Right ventricle myocardium superior (tissue), 1 donor: ENCODE measurements around the gene FMO4. TPM values are rescaled to one million over a fixed set of nuclear protein-coding genes. Genes with fewer than 3 reads are reported as not detected.
"Not testable (repeated sequence)": the region's sequence is repeated elsewhere in the genome, so short reads cannot be mapped to it uniquely, and the experiment has no call there.

ENCODE experiments used
- ATAC-seq: fragments of 200-7000 bp; cut with Tn5 transposase; one replicate; pipeline ENCODE4 v1.9.1; 2020; ENCODE audit warnings: mild to moderate bottlenecking; ENCODE audit not compliant: poor library complexity
- DNase-seq: peaks from one replicate; pipeline ENCODE4 v3.0.0-alpha.2; 2020
- intact Hi-C: fragments of 100-400 bp; cut with DNase I; formaldehyde crosslinking; loops from one replicate; pipeline ENCODE4 v1.11.2; 2022
- long read RNA-seq: library from polyadenylated mRNA; unstranded; transcript quantifications from one replicate; pipeline ENCODE4 v2.0.0, GENCODE V29; 2021
- total RNA-seq: library from RNA; stranded (reverse); fragmentation: NEBNext Ultra II Directional; extraction: Animal tissue kit (Norgen Biotek cat#: 25700); gene quantifications from one replicate; pipeline ENCODE4 v1.2.1, GENCODE V29; 2021
- donor health status: DM: no; HTN: yes; CAD: no; lungs with severe emphysema.

FMO4 gene, protein sequence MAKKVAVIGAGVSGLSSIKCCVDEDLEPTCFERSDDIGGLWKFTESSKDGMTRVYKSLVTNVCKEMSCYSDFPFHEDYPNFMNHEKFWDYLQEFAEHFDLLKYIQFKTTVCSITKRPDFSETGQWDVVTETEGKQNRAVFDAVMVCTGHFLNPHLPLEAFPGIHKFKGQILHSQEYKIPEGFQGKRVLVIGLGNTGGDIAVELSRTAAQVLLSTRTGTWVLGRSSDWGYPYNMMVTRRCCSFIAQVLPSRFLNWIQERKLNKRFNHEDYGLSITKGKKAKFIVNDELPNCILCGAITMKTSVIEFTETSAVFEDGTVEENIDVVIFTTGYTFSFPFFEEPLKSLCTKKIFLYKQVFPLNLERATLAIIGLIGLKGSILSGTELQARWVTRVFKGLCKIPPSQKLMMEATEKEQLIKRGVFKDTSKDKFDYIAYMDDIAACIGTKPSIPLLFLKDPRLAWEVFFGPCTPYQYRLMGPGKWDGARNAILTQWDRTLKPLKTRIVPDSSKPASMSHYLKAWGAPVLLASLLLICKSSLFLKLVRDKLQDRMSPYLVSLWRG
- total RNA-seq, result 3.8 TPM
- long read RNA-seq, partial matches to known transcripts, result 2 of 9 reads
- long read RNA-seq, other reads (novel, unspliced or antisense), result 5 of 9 reads

DNA sequence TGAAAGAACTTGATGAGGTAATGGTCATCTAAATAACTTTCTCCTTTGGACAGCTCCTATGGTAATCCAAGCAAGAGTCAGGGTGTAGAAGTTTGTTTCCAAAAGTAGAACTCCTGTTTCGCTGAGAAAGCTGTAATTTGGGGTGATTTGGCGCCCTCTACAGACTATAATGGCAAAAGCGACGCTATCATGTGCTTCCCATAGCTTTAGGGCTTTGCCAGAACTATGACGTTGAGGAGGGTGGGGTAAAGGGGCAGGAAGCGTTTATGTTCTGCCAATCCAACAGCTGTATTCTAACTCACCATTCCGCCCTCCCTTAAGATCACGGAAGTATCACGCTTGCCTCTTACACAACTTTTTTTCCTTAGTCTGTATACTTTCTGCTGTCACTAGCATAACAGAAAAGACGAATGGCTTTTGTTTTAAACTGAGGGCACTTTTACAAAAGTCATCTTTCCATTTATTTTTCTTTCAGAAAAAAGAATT, at the start of gene FMO4:
TSS of gene FMO4 (plus strand) at position 349 of the 486 bp plus-strand sequence. CDS start 5,643 bp downstream, outside the sequence.
- intact Hi-C loops, result loop anchor here (2.0 to 10.0 kb wide), 3 partner anchors 69 to 349 kb away; no protein-coding TSS in a partner anchor
- DNase-seq, result peak; percentile 68

DNA sequence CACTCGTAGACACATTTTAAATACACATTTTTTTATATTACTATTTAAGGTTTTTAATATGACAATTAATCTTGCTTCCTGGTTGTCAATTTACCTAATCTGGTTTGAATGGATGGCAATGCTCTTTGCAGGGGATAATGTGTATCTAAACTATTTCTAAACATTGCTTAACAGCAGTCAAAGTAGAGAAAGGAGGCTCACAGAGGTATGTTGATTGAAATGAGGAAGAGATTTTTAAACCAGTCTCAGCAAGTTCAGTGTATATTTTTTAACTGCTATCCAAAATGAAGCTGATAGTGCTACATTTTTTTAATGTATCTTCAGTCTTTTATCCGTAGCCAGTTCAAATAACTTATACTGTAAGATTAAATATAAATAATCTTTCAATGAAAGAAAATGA, 48.3 kb upstream of the FMO4 start:
- intact Hi-C loops, result no loop called here
- DNase-seq, result no peak
- ATAC-seq, result no peak

More for the DNA sequence above, at the start of gene FMO4:
- peak; percentile 100 for ATAC-seq

DNA sequence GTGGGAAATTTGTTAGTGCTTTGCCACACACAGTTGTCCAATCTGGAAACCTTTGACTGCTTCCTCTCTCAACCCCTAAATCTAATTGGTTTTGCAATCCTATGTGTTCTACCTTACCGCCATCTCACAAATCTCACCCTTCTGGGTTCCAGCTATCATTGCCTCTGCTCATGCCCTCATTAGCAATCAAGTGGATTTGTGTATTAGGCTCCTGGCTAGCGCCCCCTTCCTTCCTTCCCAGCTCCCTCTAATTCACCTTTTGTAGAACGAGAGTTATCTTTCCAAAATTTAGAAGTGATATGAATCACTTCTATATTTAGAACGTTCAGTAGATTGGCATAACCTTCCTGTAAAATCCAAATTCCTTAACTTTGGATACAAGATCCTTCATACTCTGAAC, 47.1 kb upstream of the FMO4 start:
- DNase-seq, result no peak
- intact Hi-C loops, result no loop called here

DNA sequence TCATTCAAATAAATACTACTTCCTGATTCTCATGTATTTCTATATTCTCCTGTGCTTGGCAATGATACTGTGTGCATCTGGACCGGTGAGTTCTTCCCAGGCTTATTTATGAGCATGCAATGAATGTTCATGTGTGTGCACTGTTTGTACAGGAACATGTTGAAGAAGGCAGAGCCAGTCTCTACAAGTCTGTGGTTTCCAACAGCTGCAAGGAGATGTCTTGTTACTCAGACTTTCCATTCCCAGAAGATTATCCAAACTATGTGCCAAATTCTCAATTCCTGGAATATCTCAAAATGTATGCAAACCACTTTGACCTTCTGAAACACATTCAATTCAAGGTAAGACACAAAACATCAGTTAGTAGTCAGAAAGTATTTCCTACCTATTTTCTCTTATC, 46.6 kb upstream of the FMO4 start:
- no peak for ATAC-seq
- DNase-seq, result no peak
- intact Hi-C loops, result no loop called here

More for the DNA sequence above, 47.1 kb upstream of the FMO4 start:
- ATAC-seq, result no peak

DNA sequence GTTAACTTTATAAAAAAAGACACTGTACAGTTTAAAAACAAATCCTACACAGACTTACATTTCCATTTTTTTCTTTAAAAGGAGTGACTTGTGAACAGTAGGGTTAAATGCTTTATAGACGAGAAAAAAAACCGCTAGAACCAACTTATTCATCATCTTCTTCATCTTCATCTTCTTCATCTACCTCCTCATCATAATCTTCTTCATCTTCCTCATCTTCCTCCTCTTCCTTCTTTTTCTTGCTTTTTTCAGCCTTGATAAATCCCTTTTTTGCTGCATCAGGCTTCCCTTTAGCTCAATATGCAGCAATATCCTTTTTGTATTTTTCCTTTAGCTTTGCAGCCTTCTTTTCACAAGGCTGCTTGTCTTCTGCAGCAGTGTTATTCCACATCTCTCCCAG, 43.2 kb upstream of the FMO4 start:
- intact Hi-C loops, result no loop called here
- no peak for DNase-seq

DNA sequence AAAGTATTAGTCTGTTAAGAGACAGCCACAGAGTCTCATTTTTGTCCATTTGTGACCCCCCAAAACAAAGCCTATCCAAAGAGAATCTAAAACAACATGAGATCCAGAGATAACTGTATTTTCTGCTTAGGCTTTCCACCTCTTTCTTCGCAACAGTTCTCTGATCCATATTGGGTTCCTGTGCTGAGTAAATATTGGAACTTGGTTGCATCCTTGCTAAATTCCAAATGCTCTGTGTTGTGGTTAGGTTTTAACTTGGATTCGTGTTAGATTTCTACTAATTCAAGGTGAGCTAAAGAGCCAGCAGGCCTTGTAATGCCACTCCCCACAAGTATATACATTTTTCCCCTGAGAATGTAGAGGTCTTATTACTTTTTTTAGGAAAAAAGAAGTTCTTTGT, 36.4 kb upstream of the FMO4 start:
- intact Hi-C loops, result no loop called here
- DNase-seq, result no peak
- no peak for ATAC-seq

More for the DNA sequence above, 43.2 kb upstream of the FMO4 start:
- ATAC-seq, result no peak

DNA sequence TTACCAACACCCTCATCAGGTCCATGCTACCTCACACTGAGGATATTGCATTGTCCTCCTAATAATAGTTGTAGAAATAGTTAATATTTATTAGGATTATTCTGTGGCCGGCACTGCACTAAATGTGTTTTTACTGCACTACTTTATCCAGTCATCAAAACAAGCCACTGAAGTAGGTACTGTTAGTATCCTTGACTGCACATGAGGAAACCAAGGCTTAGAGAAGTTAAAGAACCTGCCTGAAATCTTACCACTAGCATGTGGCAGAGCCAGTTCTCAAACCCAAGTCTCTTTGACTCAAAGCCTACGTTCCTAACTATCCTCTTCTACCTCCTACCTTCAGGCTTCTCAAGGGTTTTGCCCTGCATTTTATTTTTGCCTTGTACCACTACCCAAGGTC, 34.7 kb upstream of the FMO4 start:
- no peak for ATAC-seq
- intact Hi-C loops, result no loop called here
- no peak for DNase-seq

DNA sequence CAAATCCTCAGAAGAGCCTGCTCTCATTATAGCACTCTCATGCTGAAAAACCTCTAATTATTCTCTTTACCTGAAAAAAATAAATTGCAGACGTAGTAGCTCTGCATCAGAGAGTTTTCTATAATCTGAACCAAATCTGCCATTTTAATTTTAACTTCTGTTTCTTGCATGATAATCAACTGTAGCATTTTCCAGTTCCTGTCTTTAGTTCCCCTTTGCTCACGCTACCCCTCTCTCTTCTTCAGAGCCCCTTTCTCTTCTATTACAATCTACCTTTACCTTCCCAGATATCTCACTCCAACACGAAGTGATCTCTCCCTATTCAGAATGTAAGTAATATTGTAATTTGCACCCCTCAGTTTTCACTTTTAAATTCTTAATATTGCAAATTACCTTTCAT, 34.3 kb upstream of the FMO4 start:
- intact Hi-C loops, result no loop called here
- ATAC-seq, result no peak
- DNase-seq, result no peak

DNA sequence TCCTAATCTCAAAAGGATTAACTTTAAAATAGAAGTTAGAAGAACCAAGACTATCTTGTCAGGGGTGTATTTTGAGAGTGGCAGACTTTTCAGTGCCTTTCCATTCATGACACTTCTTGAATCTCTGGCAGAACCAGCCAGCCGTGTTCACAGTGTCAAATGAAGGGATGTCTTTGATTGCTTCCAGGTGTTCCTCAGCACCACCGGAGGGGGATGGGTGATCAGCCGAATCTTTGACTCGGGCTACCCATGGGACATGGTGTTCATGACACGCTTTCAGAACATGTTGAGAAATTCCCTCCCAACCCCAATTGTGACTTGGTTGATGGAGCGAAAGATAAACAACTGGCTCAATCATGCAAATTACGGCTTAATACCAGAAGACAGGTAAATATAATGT, 33.4 kb upstream of the FMO4 start:
- intact Hi-C loops, result no loop called here
- no peak for DNase-seq
- no peak for ATAC-seq

DNA sequence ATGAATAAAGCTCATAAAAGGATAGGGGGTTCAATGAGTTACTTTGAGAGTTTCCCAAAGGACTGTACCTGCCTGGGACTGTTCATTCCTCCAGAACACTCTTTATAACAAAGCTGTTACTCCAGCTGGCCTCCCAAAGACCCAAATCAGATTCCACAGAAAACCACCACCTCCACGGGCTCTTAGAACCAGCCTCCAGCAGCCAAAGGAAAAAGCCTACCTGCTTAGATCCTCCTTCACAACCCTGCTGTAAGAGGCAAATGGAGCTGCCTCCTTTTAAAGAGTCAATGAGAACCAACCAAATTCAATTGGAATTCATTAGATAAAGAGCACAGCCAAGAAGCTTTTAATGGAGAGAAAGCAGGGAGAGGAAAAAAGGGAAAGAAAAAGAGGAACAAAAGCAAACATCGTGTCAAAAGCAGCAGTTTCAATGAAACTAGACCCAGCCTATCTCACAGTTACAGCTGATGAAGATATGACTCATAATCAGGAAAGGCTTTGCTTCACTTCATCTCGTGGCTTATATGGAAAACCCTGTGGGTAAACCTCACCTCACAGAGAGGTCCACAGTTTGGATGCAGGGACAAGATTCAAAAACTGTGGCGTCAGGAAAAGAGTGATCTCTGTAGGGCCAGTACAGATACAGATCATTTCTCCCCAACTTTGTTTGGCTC, 27.8 kb upstream of the FMO4 start:
- DNase-seq, result no peak
- intact Hi-C loops, result no loop called here
- ATAC-seq, result no peak

DNA sequence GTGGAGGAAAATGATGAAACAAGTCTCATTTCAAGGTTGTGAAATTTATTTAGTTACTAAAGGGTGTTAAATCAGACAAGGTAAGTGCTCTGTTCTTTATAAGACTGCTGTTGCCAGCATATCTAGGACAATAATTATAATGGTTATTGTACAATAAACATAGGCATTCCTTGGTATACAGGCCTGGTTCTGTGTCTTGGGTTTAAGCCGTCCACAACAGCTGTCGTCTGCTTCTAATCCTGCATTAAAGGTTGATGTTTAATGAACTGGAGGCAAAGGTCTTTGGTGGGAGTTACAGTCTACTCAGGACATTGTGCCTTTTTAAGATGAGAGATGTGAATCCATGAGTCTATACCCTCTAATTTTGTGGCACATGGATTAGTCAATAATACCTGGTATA, 23.4 kb upstream of the FMO4 start:
- intact Hi-C loops, result no loop called here
- ATAC-seq (no peak), DNase-seq (no peak)

DNA sequence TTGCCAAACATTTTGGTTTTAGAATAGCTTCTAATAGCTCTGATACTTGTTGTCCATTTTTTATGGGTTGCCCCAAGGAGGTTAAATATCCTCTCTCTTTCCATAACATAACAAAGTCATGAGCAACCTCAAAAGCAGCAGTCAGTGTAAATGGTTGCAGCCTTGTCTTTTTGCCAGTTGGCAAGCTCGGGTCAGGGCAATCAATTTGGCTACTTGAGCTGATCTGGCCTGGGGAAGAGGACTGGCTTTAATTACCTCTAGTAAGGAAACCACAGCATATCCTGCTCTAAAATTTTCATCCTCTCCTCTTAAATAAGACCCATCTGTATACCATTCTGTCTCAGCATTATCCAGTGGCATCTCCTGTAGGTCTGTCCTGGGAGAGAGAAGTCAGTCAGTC, 21.2 kb upstream of the FMO4 start:
- no peak for DNase-seq
- no peak for ATAC-seq
- intact Hi-C loops, result no loop called here

DNA sequence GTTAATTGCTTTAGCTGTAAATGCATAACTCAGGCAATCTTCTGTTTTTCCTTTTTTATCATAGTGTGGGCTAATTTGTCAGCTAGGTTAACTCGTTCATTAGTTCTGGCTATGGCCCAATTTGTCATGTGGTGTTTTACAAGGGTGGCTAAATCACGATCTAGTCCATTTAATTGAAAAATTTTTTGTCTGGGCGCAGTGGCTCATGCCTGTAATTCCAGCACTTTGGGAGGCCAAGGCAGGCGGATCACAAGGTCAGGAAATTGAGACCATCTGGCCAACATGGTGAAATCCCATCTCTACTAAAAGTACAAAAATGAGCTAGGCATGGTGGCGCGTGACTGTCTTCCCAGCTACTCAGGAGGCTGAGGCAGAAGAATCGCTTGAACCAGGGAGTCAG, 18.6 kb upstream of the FMO4 start:
- DNase-seq, ATAC-seq, intact Hi-C loops: not testable (repeated sequence)

DNA sequence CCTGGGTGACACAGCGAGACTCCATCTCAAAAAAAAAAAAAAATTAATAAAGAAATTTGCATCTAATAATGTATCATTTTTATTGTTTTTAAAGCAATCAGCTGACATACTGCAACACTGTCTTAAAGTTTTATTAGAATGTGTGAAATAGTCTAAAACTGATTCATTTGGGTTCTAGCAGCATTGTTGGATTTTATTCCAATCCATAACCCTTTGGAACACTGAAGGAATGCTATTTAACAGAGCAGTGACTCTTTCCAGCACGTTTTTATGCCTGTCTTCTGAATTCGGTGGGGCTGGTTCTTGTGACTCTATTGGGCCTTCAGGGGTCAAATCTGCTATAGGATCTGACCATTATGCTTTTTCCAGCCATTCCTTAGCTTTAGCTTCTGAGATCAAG, 18.2 kb upstream of the FMO4 start:
- ATAC-seq (no peak), DNase-seq (no peak)
- intact Hi-C loops, result no loop called here

DNA sequence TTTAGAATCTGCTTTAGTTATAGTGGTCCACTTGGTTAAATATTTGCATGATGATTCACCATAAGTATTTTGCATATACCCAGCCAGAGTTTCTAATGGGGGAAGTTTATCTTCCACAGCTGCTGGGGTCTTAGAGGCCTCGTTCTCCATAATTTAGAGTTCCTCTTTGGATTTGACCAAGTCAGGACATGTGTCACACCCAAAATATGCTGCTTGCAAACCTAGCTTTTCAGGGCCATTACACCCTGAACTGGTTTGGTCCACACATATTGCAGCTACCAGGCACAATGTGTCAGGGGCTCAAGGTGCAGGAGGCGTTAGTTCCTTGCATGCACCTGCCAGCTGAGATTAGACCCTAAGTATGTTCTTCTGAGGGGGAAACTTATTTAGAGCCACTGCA, 17.1 kb upstream of the FMO4 start:
- no peak for ATAC-seq
- DNase-seq, result no peak
- intact Hi-C loops, result no loop called here

DNA sequence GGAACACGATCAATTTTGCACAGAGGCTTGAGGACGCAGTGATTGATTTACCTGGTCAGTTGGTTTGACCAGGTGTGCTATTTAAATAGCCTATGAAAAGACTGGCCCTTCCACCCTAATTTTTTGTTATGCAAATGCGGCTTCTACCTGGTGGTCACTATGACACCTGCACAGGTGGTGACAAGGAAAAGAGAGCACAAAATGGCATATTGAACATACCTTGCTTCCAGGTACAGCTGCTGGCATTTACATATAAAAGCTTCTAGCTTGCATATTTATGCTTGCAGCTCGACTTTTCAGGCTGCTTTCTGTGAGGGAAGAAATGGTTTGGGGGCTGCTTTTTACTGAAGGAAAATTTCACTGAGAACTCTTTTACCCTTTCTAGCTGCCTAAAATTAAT, 15.3 kb upstream of the FMO4 start:
- intact Hi-C loops, result no loop called here
- no peak for ATAC-seq

DNA sequence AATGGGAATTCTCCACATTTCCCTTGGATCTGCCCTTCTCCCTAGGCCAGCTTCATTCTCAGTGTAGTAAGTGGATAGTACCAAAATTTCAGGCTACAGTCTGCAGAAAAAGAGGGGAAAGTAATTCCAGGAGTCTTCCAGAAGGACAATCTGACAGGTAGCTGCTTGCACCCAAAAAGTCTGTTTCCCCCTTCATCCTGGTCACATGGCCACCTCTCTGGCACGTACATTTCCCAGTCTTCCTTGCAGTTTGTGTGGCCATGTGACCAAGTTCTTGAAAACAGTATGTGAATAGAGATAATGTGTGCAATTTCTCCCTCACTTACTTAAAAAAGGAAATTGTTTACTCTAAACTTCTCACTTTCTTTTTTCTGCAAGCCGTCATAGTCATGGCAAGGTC, 14.6 kb upstream of the FMO4 start:
- DNase-seq (no peak), ATAC-seq (no peak)
- intact Hi-C loops, result no loop called here

More for the DNA sequence above, 15.3 kb upstream of the FMO4 start:
- no peak for DNase-seq

DNA sequence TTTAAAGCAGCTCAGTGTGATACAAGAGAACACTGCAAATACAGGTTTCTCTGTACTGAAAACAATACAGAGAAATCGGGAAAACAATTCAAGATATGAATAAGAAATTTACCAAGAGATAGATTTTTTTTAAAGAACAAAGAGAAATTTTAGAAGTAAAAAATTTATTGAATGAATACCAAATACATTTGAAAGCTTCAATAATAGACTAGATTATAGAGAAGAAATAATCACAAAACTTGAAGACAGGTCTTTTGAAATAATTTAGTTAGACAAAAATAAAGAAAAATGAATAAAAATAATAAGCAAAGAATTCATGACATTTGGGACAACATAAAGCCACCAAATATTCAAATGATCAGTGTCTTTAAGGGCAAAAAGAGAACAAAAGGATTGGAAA, 13.6 kb upstream of the FMO4 start:
- no peak for DNase-seq
- intact Hi-C loops, result no loop called here
- no peak for ATAC-seq

DNA sequence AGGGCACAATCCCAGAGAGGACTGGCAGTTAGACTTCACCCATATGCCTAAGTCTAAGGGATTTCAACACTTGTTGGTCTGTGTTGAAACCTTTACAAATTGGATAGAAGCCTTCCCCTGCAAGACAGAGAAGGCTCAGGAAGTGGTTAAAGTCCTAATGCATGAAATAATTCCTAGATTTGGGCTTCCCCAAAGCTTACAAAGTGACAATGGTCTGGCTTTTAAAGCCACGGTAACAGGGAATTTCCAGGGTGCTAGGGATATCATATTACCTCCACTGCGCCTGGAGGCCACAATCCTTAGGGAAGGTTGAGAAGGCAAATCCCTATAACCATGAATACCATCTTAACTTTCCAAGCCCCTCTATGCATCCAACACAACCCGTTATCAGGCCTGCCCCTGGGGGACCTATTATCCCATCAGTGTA, 3.3 kb upstream of the FMO4 start:
- no peak for DNase-seq
- intact Hi-C loops, result loop anchor here (5.0 to 10.0 kb wide), 2 partner anchors 228 to 346 kb away; no protein-coding TSS in a partner anchor
- ATAC-seq, result no peak
